ENCODE results near the gene HJURP.

DNA sequence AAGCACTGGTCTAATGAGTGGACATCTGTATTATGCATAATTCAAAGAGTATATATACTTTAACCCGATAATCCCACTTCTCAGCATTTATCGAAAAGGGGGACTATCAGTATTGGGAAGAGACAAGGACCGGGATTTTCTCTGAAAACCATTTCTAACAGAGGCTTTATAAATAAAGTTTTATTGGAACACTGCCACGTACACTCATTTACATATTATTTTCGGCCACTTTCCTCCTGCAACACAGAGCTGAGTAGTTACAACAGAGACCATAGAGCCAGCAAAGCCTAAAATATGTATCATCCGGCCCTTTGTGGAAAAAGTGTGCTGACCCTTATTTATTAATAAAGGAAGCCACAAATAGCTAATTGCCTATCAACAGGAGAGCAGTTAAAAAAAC lies 3.2 kb downstream of the HJURP start:
- TF ChIP-seq EZH2 (IDR thresholded peaks at IDR 0.05; ENCODE audit: borderline replicate concordance, low read depth, low read length, severe bottlenecking) = no peak
- TF ChIP-seq, protein P1, sequence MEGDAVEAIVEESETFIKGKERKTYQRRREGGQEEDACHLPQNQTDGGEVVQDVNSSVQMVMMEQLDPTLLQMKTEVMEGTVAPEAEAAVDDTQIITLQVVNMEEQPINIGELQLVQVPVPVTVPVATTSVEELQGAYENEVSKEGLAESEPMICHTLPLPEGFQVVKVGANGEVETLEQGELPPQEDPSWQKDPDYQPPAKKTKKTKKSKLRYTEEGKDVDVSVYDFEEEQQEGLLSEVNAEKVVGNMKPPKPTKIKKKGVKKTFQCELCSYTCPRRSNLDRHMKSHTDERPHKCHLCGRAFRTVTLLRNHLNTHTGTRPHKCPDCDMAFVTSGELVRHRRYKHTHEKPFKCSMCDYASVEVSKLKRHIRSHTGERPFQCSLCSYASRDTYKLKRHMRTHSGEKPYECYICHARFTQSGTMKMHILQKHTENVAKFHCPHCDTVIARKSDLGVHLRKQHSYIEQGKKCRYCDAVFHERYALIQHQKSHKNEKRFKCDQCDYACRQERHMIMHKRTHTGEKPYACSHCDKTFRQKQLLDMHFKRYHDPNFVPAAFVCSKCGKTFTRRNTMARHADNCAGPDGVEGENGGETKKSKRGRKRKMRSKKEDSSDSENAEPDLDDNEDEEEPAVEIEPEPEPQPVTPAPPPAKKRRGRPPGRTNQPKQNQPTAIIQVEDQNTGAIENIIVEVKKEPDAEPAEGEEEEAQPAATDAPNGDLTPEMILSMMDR (IDR thresholded peaks at IDR 0.05; ENCODE audit: borderline replicate concordance, extremely low read depth, low read length, poor library complexity, severe bottlenecking) = no peak
